Epithelial cell of alveolus of lung (primary cell): ENCODE results near the gene LECT2. TPM values are rescaled to one million over a fixed set of nuclear protein-coding genes. Genes with fewer than 3 reads are reported as not detected.

Experiments used
- total RNA-seq: library from RNA; depleted of rRNA; stranded (reverse); fragments of >200 nt; gene quantifications from 2 replicates; pipeline ENCODE4 v1.2.1, GENCODE V29; 2015

Gene LECT2
- not detected in 2 replicates for total RNA-seq

DNA sequence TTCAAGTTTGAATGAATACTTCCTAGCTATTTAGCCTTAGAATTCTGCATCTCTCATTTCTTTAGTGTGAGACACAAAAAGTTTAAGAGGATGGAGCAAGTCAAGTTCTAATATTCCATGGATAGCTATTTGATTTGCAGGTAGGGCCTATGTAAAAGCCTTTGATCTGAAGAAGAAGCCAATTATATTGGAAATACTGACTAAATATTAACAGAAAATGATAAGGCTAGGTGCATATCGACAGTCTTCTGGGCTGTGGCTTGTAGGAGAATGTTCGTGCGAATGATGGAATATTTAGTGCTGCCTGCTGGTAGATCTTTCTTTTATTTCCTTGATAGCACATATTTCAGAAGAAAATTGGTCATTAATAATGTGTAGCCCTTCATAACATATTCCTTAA lies at the start of gene LECT2:
Gene LECT2, minus strand, starts transcription at position 85 of the 400 bp plus-strand sequence. CDS start 150 bp downstream, outside the sequence.

Other genes starting within 250 kb of the LECT2 start
- gene SLC25A48, start 120.3 kb downstream of the LECT2 start, total RNA-seq: not detected in 2 replicates
- gene IL9, start 59.1 kb downstream of the LECT2 start, total RNA-seq: not detected in 2 replicates
- 2,808 and 2,889 TPM in 2 replicates for gene TGFBI, start 74.0 kb upstream of the LECT2 start, total RNA-seq
- gene SMAD5, start 177.9 kb upstream of the LECT2 start, total RNA-seq: 37.2 and 48.8 TPM in 2 replicates
- gene SMIM32, start 238.2 kb upstream of the LECT2 start, total RNA-seq: 0.16 TPM in 1 of 2 replicates, not detected in the other